Stimulated activated CD4-positive, alpha-beta T cell treated with anti-CD3 and anti-CD28 coated beads, Interleukin-2, amount 100 ng/mL, for 24 hours (primary cell): Measurements from ENCODE around the gene SLC38A10.

Source experiments
- DNase-seq, 2 donors: peaks; one replicate each; pipeline ENCODE4 v3.0.0-alpha.2; 2020

SLC38A10 gene

DNA sequence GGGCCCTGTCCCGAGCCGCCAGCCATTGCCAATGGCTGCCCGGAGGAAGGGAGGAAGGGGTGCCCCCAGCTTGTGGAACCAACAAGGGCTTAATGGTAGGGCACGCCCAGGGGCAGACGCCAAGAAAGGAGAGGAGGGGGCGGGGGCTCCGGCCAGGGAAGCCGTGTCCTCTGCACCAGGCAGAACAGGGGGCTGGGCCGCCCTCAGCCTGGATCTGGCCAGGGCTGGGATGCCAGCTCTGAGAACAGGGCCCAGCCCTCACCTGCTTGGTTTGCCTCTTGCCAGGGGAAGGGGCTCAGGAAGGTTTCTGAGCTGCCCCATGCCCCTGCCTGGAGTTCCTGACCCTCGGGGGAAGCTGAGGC, 35.8 kb upstream of the SLC38A10 start:
- DNase-seq, result no peak

DNA sequence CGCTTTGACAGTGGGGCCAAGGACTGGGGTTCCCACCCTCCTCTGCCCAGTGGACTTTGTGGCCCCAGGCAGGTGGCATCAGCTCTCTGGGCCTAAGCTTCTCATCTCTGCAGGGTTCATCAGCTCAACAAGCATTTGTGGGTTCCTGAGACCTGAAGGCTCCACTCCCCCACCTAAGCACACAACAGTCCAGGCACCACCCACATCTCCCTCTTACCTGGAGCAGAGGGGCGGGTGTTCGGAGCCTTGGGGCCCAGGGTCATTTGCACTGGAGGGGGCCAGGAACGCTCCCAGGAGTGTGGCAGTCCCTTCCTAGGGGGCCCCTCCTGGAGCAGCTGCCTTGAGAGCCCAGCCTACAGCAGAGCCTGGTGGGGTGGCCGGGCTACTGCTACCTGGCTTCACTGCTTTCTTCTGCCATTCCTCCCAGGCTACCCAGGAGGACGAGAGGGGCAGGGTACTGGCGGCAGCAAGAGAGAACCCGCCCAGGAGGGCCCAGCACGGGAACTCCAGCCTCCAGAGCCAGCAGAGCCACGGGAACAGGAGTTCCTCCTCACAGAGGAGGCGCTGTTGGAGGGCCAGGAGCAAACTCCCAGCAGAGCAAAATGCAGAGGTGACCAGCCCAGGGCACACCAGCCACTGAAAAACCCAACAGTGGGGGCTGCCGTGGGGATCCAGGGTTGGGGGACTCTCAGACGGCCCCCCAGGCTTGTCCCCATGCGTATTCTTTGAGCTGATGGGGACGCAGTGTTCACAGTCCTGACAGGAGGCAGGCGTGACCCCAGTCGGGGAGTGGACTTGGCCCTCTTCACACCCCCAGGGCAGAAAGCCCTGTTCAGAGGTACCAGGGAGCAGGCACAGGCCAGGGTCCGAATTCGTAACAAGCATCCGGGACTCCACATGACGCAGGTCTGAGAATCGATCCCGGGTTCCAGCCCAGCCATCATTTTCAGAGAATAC, 35.1 kb upstream of the SLC38A10 start:
- no peak for DNase-seq

DNA sequence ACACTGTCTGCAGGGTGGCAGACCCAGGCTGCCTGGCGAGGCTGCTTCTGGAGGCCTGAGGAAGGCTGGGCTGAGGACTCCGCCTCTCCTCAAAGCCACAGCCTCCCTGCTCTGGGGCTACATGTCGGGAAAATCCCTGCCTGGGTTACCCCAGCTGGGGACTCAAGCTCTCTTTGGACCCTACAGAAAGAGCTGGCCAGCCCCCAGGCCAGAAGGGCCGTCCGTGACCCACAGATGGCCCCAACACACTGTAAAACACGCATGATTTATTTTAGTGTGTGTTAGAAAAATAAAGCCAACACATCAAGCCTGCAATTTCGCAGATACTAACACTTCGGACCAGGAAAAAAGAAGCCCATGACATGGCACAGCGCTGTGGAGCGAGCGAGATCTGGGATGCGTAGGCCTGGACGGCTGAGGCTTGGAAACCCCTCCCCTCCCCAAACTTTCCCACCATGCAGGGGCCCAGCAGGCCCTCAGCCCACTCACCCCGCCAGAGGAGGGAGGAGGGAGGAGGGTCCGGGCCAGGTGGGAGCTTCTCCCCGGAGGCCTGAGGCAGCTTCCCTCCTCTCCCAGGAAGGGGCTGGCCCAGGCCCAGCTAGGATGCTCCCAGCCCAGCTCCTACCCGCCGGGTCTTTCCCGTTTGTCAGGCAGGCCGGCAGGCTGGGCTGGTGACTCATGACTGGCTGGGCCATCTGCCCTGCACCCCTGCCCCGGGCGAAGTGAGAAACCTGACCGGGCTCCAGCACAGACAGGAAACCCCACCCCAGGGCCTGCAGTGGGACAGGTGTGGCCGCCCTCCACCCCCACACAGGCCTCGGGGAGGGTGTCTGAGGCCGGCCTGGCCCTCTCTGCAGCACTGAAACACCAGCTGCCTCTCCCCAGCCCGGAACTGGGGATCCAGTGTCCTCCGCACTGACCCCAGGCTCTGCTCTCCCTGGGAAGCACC, 34.1 kb upstream of the SLC38A10 start:
- DNase-seq, result no peak

DNA sequence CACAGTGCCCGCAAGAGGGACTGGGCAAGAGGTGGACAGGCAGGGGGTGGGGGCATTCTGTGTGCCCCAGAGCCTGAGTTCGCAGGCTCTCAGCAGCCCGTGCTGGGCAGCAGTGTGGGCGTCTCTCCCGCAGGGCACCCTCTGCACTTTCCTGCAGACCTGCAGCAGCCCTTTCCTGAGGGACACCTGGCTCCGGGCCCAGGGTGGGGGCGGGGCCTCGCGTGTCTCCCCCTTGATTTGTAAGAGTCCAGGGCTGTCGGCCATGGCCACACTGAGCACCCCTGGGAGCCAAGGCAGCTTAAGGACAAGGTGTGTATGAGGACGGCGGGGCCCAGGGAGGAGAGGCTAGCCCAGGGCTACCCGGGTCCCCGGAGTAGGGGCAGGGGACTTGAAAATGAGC, 33.4 kb upstream of the SLC38A10 start:
- no peak for DNase-seq

DNA sequence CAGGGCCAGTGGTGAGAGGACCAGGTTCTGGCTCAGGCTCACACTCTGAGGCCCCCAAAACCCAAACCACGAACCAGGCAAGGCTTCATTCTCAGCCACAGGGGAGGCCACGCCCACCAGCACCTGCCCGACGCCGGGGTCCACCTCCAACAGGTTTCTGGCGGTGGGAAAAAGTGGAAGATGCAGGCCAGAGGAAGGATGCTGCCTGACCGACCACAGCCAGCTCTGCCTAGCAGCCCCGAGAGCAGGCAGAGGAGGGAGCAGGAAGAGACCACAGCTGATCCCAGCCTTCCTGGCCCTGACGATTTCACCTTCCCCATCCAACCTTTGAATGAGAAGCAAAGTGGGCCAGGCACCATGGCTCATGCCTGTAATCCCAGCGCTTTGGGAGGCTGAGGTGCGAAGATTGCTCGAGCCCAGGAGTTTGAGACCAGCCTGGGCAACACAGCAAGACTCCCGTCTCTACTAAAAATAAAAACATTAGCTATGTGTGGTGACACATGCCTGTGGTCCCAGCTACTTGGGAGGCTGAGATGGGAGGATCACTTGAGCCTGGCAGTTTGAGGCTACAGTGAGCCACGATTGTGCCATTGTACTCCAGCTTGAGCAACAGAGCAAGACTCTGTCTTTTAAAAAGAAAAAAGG, 30.7 kb upstream of the SLC38A10 start:
- no peak for DNase-seq

DNA sequence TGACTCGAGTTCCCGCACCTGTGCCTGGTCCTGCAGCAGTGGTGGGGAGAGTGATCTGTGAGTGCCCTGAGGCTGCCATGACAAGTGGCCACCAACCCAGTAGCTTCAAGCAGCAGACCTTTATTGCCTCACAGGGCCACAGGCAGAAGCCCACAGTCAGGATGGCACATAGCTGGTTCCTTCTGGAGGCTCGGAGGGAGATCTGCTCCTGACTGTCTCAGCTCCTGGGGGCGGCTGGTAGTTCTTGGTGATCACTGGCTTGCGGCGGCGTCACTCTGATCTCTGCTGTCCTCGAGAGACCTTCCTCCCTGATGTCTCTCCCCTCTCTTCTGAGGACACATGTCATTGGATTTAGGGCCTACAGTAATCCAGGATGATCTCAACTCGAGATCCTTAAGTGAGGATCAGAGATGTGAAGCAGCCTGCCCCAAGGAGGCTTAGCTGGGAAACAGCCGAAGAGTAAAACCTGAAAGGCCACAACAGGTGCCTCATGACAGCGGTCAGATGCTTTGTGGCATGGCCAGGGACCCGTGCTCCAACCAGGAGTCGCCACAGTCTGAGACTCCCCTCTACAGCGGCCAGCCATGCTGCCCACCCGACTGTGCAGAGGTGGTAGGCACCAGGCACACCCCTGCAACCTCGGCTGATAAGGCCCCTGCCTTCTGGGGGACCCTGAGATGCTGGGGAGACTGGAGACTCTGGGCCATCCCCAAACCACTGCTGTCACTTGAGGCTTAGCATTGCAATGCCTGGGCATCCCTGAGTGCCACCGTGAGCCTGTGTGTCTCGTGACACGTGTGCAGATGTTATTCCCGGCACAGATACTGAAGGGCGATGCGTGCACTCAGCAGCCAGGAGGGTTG, 30.0 kb upstream of the SLC38A10 start:
- no peak for DNase-seq

DNA sequence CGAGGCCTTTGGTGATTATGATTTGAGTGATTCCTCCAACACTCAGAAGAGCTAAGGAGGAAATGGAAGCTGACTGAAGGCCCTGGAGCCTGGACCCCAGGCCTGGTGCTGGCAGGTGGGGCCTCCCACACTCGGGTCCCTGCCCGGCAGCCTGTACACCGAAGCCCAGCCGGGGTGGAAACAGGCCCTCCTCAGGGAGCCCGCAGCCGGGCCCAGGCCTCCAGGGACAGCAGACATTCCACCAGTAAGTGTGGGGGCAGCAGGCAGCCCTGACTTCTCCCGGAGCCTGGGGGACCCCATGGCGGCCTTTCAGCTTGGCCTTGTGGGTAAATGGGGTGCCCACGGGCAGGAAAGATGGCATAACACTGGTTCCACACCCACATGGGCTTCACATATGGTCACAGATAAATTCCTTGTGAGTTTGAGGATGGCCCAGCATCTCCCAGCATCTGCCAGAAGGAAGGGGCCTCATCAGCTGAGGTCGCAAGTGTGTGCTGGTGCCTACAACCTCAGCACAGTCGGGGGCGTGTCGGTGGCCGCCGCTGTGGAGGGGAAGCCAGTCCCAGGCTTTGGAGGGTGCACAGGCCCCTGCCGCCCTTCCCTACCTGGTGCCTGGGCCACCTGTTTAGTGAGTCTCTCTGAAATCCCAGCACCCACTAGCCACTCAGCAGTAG, 29.2 kb upstream of the SLC38A10 start:
- DNase-seq, result no peak

DNA sequence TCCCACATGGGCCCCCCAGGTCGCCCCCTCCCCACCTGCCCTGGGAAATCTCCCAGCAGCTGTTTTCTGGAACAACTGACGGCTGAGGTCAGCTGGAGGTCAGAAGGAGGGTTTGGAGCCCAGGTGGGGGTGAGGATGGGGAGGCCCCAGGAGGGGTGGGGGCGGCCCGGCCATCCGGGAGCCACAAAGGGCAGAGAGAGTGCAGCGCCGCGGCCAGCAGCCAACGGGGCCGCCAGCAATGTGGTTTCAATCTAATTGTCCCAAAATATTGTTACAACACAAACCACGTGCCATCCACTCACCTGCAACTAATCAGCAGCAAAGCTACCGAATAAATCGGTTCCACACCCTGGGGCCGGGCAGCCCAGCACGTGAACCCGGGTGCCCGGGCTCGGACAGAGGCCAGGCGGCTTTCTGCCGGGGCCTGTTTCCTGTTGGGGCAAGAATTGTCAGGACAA, 28.3 kb upstream of the SLC38A10 start:
- DNase-seq, result no peak

DNA sequence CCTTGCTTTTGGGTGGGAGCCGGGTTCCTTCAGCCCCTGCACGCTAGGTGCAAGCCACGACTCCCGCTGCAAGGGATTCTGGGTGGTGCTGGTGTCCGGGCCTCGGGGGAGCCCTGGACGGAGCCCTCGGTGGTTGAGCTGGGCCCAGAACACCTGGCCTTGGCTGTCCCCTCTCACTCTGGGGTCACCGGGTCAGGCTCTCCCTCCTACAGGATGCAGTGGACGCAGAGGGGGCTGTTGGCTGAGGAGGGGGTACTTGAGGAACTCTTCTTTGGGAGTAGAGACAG, 27.9 kb upstream of the SLC38A10 start:
- no peak for DNase-seq

DNA sequence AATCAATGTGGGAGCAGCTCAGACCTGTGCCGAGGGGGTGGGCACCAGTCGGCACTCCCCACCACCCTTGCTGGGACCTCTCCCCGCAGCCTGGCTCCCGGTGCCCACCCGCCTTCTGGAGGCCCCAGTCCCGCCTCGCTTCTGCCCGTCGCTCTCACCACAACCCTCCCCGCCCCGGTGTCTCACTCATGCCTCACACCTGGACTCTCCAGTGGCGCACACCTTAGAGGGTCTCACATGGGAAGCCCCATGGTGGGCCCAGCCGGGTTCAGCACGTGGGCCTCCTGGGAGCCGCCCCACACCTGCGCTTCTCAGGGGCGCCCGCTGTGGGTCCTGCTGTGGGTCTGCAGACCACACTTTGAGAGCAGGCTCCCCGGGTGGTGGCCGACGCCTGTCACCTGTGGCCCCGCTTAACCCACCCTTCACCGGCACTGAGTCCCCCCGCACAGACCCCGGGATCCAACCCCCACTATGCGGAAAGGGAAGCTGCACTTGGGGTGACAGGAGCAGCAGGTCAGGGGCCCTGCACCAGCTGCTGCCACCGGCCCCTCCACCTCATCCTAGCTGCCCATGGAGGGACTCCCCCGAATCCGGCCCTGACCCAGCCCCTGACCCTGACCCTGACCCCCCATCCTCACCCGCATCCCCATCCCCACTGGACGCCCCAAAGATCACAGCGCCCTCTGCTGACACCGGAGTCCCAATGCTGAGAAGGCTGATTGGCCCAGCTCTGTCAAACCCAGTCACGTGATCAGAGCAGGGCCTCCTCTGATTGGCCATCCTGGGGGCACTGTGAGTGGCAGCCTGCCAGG, 27.4 kb upstream of the SLC38A10 start:
- peak; percentile 42 to 61 for DNase-seq

DNA sequence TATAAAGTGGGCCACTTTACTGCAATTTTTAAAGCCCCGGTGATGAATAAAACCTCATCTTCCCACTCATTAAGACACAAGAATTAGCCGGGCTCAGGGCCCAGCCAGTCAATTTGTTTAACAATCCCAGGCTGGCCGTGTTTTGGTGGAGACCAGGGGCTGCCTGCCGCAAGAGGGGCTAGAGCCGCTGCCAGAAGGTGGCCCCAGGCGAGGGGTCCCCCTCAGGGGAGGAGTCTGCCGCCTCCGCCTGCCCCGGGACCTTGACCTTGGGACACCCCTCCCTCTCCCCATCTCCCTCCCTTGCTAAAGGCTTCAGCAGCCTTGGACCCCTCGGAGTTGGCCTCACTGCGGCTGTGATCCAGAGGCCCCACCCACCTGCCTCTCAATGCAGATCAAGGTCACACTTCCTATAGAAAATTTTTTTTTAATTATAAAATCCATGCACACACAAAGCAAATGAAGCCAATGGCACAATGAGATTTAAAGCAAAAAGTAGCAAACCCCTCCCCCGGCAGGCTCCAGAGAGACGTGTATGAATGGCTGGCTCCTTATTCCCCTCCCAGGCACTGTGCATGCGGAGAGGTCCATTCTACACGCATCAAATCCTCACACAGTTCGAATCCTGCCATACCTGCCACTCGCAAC, 23.0 kb upstream of the SLC38A10 start:
- no peak for DNase-seq

DNA sequence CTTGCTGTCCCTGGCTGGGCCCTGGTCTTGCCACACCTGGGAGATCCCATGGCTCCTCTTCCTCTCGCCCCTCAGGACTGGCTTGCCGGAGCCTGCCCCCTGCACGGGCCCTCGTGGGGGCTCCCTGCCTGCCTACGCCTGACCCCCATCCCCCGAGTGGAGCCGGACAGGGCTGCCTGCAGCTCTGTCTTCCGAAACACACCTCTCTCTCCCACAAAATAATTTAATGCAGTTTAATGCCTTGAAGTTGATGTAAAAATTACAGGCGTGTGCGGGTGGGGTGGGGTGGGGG, 22.4 kb upstream of the SLC38A10 start:
- DNase-seq, result no peak

DNA sequence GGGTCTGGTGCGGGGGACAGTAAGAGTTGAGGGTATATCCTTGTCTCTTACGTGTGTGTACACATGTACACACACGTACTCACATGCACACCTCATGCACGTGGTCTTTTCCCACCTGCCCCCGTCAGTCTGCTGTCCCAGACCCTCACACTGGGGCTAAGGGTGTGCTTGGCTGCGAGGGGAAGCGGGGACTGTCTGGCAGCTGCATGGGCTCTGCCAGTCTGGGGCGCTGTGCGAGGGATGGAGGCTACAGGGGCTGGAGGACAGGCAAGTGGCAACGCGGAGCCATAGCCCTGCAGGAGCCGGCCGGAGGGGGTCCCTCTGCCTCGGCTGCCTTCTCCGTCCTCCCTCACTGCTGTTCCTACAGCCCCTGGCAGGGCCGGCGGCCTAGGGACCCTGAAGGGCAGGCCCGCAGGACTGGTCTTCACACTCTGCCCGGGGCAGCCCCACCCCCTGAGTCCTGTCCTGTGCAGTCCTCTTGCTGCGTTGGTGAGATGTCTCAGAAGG, 20.8 kb upstream of the SLC38A10 start:
- no peak for DNase-seq

DNA sequence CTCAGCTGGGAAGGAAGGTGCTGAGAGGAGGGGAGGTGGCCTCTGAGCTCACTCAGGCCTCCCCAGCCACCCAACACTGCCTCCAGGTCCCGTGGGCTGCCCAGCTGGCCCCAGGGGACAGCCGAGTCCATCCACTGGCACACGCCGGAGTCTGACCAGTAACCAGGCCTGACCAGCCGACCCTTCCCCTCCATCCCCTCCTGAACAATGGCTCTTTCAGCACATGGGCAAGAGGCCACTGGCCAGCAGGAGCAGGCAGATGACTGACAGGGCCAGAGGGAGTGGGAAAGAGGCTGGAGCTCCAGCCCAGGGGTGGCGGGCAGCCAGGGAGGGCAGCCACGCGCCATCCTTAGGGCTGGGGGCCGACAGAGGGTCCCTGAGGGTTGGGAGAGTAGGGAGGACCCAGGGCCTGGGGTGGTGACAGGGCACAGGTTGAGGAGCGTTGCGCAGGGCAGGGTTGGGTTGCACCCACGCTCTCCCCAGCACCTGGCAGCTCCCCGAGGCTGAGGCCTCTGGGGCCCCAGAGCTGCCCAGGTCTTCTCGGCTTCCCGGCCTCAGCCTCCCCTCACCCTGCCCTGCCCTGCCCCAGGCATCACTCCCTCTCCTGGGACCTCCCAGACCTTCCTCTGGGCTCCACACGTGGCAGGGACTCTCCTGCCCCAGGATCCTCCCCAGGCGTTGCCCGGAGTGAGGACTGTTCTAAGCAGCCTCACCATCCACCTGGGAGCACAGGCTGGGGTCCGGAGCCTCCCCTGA, 20.2 kb upstream of the SLC38A10 start:
- DNase-seq, result no peak

DNA sequence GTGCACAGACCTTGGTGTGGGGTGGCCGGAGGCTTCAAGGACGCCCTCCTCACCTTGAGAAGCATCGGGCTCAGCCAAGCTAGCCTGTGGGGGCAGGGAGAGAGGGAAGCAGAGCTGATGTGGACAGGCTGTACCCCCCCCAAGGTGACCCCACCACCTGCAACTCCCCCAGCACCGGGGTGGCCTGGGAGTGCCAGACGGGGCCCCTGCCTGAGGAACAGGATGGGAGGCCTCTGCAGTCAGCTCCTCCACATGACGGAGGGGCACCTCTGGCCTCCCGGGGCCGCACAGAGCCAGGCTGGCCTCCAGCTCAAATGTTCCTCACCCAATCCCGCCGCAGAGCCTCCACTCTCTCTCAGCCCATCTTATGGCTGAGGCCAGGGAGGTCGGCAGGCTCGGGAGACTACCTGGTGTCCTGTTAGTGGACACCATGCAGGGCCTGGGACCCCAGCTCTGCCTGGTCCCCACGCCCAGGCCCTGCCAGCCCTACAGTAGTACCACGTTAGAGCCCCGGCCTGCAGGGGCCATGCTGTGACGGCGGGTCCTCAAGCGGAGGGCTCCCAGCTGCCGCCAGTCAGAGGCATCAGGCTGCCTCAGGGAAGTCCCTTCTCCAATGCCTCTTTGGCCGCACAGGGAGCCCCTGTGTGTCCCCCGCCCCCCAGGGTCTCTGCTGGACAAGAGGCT, 19.4 kb upstream of the SLC38A10 start:
- DNase-seq, result no peak

DNA sequence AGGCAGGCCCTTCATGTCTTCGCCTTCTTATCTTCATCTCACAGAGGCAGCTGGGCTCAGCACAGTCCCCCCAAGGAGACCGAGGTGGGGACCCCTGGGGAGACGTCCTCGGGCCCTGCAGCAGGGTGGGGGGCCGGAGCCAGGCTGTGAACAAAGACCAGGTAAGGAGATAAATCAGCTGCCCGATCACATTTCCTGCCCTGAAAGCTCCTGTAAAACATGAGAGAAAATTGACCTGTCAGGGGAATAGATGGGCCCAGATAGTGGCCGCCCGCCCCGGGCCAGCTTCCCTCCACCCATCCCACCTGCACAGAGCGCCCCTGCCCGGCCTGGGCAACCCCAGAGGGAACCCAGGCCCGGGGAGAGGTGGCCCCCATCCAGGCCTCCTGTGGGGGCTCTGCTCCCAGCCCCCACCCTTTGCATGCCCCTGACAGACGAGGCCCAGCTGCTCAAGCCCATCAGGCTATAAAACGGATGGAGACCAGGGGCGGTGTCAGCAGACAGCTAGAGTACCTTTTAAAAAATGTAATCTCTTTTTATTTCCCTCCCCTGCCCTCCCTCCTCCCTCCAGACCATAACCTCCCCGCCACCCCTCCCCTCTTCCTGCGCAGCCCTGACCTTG, 18.8 kb upstream of the SLC38A10 start:
- DNase-seq, result no peak

DNA sequence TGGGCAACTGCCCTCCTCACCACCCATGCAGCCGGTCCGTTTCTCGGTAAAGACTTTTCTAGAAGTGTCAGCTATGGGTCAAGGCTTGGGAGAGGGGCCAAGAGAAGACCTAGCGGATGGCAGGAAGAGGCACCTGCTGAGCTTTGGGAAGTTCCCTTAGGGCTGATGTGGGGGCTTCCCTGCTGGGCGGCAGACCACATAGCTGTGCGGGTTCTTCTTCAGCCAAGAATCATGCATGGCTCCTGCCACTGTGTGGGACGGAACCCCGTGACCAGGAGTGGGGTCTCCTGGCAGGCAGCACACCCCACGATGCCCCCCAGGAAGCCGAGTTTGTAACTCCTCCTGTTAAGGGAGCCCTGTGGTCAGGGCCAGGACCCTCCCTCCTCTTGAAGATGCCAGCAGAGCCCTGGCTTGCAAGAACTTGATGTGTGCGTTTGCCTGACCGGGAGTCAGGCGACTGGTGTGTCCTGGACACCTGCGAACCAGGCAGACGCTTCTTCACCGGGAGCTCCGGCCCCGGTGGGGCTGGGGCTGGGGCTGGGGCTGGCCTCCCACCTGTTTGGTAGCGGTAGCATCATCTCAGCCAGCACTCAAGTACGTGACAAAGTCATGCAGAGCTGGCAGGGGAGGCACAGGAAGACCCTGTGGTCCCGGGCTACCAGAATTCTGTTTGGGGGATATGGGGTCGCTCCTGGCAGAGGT, 17.7 kb upstream of the SLC38A10 start:
- no peak for DNase-seq

DNA sequence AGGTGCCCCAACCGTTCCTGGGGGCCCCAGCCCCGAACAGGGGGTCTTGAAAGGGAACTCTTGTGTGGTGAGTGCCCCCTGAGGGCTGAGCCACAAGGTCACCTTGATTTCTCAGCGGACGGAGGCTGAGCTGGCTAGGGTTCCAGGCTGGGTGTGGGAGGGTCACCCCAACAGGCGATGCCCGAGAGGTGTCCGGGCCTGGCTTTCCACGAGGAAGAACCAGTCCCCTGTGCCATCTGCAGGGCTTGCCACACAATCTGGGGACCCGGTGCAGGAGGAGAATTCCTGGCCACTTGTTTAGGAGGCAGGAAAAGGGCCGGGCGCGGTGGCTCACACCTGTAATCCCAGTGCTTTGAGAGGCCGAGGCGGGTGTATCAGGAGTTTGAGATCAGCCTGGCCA, 16.8 kb upstream of the SLC38A10 start:
- DNase-seq, result no peak
